ENCODE measurements around the gene ZNF827. TPM values are rescaled to one million over a fixed set of nuclear protein-coding genes. Genes with fewer than 3 reads are reported as not detected.

The ZNF827 gene
- total RNA-seq, 4 donors from 2014 or later, result 7.2 to 16.1 (median 10.9) TPM

DNA sequence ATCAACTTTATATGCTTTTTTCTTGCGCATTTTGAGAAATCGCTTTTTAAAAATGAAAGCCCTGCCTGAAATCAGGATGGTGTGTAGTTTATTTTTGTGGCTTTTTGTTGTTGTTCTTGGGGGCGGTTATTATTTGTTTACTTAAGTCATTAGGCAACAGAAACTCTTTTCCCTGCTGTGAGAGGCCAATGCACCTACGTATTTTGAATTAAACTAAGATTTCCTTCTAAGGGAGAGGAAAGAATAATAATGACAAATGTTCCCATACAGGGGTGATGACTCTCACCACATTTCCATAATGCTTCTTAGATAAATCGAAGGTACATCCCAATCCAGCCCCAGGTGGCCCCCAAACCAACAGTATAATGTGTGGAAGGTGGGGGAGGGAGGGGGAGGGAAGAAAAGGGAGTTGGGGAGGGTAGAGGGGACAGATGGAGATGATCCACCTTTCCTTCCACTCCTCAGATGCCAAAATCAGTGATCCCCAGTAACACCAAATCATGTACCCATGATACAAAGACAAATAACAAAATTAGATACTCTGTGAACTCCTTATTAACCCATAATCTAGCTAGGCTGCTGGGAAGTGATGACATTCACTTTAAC lies 39.6 kb downstream of the ZNF827 start:
- Histone ChIP-seq H3K36me3 (peaks cover 0 to 14% of the 10 kb centered on the region in 2 donors), H3K27me3 (no peaks in the 10 kb centered on the region), H3K4me3 (no peak overlapping the region), H3K27ac (no peak overlapping the region), H3K9me3 (no peaks in the 10 kb centered on the region), H3K4me1 (peaks cover 35 to 38% of the 10 kb centered on the region in 2 donors)
- no peak for TF ChIP-seq POLR2A (IDR thresholded peaks at IDR 0.05)
- TF ChIP-seq, protein P1, sequence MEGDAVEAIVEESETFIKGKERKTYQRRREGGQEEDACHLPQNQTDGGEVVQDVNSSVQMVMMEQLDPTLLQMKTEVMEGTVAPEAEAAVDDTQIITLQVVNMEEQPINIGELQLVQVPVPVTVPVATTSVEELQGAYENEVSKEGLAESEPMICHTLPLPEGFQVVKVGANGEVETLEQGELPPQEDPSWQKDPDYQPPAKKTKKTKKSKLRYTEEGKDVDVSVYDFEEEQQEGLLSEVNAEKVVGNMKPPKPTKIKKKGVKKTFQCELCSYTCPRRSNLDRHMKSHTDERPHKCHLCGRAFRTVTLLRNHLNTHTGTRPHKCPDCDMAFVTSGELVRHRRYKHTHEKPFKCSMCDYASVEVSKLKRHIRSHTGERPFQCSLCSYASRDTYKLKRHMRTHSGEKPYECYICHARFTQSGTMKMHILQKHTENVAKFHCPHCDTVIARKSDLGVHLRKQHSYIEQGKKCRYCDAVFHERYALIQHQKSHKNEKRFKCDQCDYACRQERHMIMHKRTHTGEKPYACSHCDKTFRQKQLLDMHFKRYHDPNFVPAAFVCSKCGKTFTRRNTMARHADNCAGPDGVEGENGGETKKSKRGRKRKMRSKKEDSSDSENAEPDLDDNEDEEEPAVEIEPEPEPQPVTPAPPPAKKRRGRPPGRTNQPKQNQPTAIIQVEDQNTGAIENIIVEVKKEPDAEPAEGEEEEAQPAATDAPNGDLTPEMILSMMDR (IDR thresholded peaks at IDR 0.05 in 4 of 5, conservative IDR thresholded peaks at IDR 0.05 in 1 of 5), result no peak
- in situ Hi-C loops (cut with MboI; ENCODE audit: low sequenced_read_pairs in 4 of 4) (no loop called here), intact Hi-C loops (cut with DNase I; ENCODE audit: low total_unique reads) (no loop called here)
- ATAC-seq (no peak), DNase-seq (no peak)

DNA sequence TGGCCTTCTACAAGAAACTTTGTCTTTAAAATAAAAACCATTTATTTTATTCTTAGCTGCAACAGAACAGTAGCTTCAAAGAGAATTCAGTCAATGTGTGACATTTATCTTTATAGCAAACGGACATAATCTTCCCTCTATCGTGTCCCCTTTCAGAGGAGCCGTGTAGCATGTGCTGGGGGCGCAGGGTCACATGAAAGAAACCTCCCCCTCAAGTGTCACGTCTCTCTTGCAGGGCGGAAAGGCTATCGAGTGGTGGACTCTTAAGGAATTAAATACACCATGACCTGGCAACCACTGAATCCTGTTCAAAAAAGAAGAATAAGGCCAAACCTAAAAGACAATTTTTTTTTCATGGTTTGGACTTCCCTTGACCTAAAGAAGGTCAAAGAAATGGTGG lies 40.2 kb downstream of the ZNF827 start:
- TF ChIP-seq, protein P1 (IDR thresholded peaks at IDR 0.05 in 4 of 5, conservative IDR thresholded peaks at IDR 0.05 in 1 of 5), result no peak
- TF ChIP-seq POLR2A (IDR thresholded peaks at IDR 0.05), result no peak
- no peak overlapping the region for H3K27ac ChIP-seq
- no peaks in the 10 kb centered on the region for H3K9me3 ChIP-seq
- in situ Hi-C loops (cut with MboI; ENCODE audit: low sequenced_read_pairs in 4 of 4), result no loop called here
- ATAC-seq (no peak), DNase-seq (no peak)
- no peak overlapping the region for H3K4me3 ChIP-seq
- H3K4me1 ChIP-seq, result peaks cover 30 to 40% of the 10 kb centered on the region in 2 donors
- H3K36me3 ChIP-seq, result peaks cover 0 to 14% of the 10 kb centered on the region in 2 donors
- intact Hi-C loops (cut with DNase I; ENCODE audit: low total_unique reads), result no loop called here
- no peaks in the 10 kb centered on the region for H3K27me3 ChIP-seq

DNA sequence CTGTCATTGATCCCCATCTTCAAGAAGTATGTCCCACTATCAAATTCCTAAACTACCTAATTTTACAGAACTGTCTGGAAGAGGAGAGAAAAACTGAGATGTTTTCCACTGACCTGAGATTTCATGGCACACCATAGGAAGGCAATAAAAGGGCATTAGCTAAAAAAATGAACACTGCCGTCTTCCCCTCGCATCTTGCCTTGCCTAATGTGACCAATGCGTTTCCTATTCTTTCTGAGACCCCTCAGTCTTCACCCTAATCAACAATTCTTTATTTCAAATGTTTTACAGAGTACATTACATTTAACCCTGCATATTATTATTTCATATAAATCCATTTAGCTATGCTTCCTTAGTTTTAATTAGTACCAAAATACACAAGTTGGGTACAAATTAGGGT lies 43.6 kb downstream of the ZNF827 start:
- ATAC-seq, result no peak
- in situ Hi-C loops (cut with MboI; ENCODE audit: low sequenced_read_pairs in 4 of 4), result no loop called here
- Histone ChIP-seq H3K9me3 (no peaks in the 10 kb centered on the region), H3K27me3 (no peaks in the 10 kb centered on the region), H3K27ac (no peak overlapping the region), H3K4me1 (peaks cover 24 to 26% of the 10 kb centered on the region in 2 donors), H3K36me3 (no peaks in the 10 kb centered on the region), H3K4me3 (no peak overlapping the region)
- DNase-seq, result no peak
- no peak for TF ChIP-seq POLR2A (IDR thresholded peaks at IDR 0.05)
- TF ChIP-seq, protein P1 (IDR thresholded peaks at IDR 0.05 in 4 of 5, conservative IDR thresholded peaks at IDR 0.05 in 1 of 5), result no peak
- intact Hi-C loops (cut with DNase I; ENCODE audit: low total_unique reads), result no loop called here

DNA sequence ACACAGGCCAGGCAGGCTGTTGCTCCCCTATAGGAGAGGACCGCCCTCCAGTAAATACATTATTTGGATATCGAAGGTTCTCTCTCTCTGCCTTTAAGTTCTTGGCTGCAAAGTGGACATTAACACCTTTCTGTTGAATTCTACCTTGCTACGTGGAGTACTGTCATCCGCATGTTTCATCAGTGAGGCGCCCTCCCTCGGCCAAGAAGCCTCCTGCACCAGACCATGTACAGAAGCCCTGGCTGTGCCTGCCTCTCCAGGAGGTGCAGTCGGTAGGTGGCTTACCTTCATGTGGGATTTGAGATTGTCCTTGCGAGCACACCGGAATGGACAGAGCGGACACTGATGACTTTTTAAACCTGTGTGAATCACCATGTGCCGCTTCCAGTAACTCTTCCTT lies 46.7 kb downstream of the ZNF827 start:
- Histone ChIP-seq H3K27me3 (no peaks in the 10 kb centered on the region), H3K27ac (no peak overlapping the region), H3K4me1 (peaks cover 27 to 37% of the 10 kb centered on the region in 2 donors), H3K4me3 (no peak overlapping the region), H3K9me3 (no peaks in the 10 kb centered on the region), H3K36me3 (no peaks in the 10 kb centered on the region)
- no peak for TF ChIP-seq POLR2A (IDR thresholded peaks at IDR 0.05)
- TF ChIP-seq, protein P1 (IDR thresholded peaks at IDR 0.05 in 4 of 5, conservative IDR thresholded peaks at IDR 0.05 in 1 of 5), result no peak
- ATAC-seq, result no peak
- no peak for DNase-seq
- intact Hi-C loops (cut with DNase I; ENCODE audit: low total_unique reads), result no loop called here
- in situ Hi-C loops (cut with MboI; ENCODE audit: low sequenced_read_pairs in 4 of 4), result no loop called here

DNA sequence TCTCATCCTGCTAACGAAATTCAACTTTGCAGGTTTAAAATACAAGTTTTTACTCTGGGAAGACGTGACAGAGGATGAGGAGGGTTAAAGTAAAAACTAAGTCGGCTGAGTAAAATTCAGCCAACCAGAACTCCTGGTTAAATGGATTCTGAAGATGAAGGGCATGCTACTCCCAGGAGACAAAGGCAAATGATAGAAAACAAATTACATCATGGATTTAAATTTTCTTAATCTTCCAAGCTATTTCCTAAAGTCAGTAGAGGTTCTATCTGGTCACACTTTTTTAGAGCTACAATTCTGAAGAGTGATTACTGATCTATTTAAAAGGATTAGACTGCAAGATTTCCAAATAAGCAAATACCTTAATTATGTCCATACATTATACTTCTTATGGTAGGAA lies 47.9 kb downstream of the ZNF827 start:
- Histone ChIP-seq H3K9me3 (no peaks in the 10 kb centered on the region), H3K36me3 (no peaks in the 10 kb centered on the region), H3K4me3 (no peak overlapping the region), H3K27ac (no peak overlapping the region), H3K4me1 (peaks cover 24 to 36% of the 10 kb centered on the region in 2 donors), H3K27me3 (no peaks in the 10 kb centered on the region)
- in situ Hi-C loops (cut with MboI; ENCODE audit: low sequenced_read_pairs in 4 of 4) (no loop called here), intact Hi-C loops (cut with DNase I; ENCODE audit: low total_unique reads) (no loop called here)
- ATAC-seq (no peak), DNase-seq (no peak)
- TF ChIP-seq, protein P1 (IDR thresholded peaks at IDR 0.05 in 4 of 5, conservative IDR thresholded peaks at IDR 0.05 in 1 of 5), result no peak
- no peak for TF ChIP-seq POLR2A (IDR thresholded peaks at IDR 0.05)

All from gastrocnemius medialis (tissue), 4 donors.